GM18519 (cell line): ENCODE data around the gene ELMO2.
"Not testable (repeated sequence)": the region's sequence is repeated elsewhere in the genome, so short reads cannot be mapped to it uniquely, and the experiment has no call there.

Source experiments
- ATAC-seq: cut with Tn5 transposase; IDR thresholded peaks from one replicate; pipeline ENCODE4 v1.9.1; 2021; ENCODE audit warnings: mild to moderate bottlenecking, moderate library complexity; ENCODE audit not compliant: unreplicated experiment, low FRiP score

ELMO2 gene

DNA sequence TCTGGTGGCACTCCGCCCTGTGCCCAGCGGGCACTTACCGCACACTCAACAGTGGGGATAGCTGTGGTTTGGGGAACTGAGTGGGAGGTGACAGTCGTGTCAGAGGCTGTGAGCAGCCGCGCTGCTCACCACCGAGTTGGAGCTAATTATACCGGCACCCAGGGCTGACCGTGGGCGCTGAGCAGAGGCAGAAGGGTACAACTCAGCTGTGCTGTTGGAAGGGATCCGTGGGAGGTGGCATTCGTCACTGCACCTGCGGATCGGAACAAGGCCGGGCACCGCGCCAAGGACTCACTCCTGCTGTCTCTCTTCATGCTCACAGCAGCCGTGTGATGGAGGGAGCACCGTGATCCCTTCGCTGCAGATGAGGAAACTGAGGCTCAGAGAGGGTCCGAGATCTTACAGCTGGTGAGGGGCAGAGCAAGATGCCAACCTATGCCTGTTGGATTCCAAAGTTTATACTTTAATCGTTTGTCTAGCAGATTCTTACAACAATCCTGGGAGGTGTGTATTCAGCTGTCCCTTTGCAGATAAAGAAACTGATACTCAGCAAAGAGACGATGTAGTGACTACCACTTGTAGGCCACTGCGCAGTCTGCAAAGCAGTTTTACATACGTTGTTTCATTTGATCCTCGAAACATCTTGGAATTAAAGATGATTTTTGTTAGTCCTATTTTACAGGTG is 713 bp upstream of the ELMO2 start:
- peak; percentile 29 for ATAC-seq

DNA sequence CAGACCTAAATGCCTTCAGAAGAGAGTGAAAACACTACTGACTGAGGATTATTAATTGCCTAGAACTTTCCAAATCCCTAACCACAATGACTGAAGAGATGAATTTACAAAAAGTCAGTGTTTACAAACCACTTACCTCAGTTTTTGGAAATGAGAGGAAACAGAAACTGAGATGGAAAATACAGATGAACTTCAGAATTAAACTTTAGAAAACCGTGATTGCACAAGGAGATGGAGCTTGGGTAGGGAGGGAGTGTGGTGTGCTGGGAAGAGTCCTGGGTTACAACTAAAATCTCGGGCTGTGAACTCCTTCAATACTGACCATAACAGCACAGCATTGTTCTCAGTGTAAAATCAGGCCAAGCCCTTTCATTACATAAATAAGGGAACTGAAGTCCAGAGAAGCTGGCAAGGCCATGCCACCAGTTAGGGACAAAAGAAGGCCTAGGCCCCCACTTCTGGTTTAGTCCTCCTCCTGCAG is 4.0 kb downstream of the ELMO2 start:
- ATAC-seq: no peak

- no peak for ATAC-seq
These were observed 4.9 kb downstream of the ELMO2 start for GRCh38 chr20:46401478-46401860.

DNA sequence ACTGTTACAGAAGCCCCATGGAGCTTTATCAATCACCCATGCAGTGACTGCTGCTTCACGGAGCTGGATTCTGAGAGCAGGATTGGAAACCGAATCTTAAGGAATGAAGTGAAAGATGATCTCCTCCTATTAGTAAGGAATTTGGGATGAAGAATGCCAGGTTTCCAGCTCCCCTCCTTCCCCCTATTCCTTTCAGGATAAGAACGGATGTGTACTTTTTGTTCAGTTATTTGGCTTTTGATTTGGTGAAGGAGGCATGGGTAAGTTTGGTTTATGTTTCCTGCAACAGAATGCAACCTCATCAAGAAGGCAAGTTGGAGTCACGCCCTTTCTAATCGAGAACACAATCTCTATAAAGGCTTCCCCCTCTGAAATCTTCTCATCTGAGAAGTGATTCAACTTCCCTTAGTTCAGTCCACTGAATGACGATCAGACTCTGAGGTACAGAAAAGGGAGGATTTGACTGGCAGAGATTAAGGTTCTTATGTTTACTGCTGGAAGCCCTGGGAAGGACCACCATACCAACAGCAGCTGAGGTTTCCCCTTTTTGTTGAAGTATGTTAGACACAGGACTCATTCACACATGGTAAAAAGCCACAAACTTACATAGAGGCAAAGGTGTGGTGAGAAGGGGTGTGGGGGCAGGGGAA is 5.5 kb downstream of the ELMO2 start:
- no peak for ATAC-seq

DNA sequence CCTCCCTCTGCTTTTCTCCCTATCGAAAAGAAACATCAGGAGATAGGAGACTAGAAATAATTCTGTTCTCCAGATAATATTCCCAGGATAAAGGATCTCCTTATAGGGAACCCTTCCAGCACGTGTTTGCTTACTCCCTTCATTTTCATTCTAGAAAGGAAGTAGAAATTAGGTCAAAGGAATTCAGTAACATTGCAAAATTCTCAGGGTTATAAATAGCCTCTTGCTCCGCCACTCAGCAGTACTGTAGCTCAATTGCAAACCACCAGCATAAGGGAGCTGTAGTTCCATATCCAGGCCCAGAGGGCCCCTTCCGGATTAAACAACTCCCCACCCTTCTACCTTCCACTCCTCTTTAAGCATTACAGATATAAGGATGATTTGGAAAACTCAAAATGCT is 6.2 kb downstream of the ELMO2 start:
- no peak for ATAC-seq

GRCh38 chr20:46399401-46399800 is 7.0 kb downstream of the ELMO2 start:
- ATAC-seq: no peak

GRCh38 chr20:46398963-46399362 is 7.5 kb downstream of the ELMO2 start:
- no peak for ATAC-seq

- no peak for ATAC-seq
These were observed 10.2 kb downstream of the ELMO2 start for GRCh38 chr20:46396052-46396740.

DNA sequence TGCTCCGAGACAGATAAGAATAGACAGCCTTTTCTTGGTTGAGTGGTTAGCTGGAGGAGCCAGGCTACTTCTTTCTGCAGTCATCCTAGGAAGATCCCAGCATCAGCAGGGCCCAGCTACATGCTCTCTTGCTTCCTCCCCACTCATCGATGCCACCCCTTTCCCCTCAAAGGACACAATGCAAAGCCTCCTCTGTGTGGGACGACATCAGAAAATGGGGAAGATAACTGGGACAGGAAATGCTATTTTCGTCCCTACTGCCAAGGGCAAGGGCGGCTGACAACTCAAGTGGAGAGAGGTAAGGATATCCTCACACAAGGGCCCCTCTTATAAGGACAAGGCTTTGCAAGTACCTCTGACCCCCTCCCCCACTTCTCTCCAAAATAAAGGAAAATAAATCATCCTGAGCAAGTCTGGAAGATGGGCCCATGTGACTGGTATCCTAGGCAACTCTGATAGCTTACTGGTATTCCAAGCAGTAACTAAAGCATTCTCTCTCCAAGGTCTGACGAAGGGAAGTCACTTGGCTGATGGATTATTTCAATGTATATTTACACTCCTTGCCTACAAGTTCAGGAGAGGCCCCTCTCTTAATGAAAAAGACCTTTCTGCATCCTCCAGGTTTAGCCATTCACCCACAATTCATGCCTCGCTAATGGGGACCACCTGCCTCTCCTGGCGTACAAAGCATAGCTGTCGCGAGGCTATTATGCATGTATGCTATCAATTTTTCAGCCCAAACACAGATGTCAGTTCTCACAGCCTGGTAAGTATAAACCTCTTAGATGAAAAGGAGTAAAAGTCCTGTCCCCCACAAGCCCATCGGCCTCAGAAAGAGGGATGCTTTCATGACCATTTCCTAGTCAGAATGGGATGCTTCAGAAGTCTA is 11.3 kb downstream of the ELMO2 start:
- ATAC-seq: no peak

DNA sequence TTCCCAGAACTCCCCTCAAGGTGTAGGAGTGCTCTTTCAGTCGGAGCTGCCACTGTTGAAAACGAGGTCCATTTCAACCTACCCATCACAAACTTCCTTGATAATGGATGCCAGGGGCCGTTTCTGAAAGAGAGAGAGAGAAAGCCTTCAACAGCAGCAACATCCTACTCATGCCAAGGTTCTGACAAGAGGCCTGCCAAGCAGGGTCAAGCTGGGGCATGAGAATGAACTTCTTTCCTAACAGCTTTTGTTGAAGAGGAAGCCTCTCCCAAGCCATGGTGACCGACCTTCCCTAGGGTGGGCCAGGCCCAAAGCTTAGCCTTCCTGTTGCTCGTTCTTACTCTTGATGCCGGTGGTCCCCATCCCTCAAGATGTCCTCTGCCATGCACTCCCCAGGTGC is 12.4 kb downstream of the ELMO2 start:
- no peak for ATAC-seq

DNA sequence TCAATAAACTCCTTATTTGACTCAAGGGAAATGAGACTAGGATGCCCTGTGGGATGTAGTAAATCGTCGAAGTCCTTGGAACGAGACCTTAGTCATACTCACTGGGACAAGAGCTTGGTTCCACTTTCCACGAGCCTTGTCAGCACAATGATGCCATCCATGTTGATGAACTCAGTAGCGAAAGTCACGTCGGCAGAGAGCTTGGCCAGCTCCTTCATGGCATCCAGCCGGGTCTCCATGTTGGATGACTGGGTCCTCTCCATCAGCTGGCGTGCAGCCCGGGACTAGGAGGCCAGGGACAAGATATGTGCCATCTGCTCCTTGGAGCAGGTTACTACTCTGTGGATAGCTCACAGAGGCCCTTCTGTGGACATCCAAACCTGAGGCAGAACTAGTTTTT is 17.5 kb downstream of the ELMO2 start:
- no peak for ATAC-seq

DNA sequence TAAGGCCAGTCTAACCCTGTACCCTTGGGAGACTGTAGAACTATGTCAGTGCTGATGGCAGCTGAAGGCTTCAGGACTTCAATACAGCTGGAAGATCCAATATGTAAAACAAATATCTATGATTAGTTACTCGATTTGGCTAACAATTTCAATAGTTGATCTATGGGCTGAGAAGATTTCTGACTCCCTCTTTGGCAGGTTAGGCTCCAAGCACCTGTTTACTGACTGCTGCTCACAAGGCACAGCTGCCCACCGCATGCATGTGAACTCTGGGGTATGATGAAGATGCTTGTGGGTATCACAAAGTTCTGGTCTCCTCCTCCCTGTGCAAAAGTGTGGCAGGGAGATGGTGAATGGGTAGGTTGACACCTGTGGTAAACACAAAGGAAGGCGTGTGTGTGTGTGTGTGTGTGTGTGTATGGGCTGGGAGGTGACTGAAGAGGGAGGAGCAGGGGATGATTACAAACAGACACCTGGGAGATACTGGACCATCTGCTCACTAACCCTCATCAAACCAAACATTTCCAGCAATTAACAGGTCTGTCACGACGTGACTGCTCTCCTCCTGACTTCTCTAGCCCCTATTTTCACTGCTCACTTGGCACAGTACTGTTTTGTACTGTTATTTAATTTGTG is 18.1 kb downstream of the ELMO2 start:
- ATAC-seq: no peak

DNA sequence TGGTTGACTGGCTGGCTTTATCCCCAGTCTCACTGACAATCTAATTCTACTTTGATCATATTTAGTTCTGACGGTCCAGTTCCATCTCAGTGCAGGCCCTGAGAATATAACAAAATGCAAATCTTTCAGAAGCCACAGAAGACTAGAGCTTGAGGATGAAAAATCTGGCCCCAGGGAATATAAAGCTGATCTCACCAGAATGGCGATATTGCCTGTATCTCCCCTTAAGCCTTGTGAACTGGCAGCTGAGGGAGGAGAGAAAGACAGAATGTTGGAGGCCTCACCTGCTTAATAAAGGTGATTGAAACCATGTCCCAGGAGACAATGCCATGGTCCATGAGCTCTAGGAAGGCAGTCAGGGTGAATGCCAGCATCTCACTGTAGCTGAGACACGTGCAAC is 19.4 kb downstream of the ELMO2 start:
- not testable (repeated sequence) for ATAC-seq

- ATAC-seq: no peak
These were observed 27.9 kb downstream of the ELMO2 start for GRCh38 chr20:46378412-46379009.

DNA sequence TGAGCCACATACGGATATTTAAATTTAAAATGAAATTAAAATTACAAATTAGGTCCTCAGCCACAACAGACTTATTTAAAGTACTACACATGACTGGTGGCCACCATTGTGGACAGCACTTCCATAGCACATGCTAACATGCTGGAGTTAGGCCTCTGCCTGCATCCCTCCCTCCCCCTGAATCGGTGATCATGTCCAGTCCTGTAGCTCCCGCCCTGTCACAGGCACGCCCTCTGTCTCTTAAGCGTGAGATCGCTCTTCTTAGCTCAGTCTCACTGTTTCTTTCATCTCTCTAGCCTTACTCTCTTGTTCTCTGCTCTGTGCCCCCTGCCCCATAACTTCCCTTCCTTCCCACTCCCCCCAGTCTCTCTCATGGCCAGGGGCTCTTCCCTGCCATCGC is 28.9 kb downstream of the ELMO2 start:
- ATAC-seq: no peak

DNA sequence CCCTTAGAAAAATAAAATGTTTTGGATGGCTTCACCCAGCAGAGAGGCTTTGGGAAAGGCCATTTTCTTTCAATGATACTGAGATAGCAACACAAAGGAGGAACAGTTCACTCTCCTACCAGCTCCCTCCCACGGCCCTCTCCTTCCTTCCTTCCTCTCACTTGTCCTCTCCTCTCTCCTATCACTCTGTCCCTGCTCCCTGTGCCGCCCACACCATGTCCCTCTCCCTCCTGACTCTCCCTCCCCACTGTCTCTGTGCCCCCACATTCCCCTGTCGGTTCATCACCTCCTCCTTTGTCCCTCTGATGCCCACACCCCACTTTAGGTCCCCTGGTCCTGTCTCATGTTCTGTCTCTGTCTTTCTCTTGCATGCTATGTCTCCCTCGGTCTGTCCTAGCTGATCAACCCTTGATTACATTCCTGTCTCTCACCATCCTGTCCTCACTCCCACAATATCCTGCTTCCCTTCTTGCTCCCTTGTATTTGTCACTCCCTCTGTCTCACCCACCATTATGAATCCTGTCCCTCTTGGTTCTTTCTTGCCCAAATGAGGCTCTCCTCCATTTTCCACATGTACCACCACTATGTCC is 30.1 kb downstream of the ELMO2 start:
- ATAC-seq: no peak

DNA sequence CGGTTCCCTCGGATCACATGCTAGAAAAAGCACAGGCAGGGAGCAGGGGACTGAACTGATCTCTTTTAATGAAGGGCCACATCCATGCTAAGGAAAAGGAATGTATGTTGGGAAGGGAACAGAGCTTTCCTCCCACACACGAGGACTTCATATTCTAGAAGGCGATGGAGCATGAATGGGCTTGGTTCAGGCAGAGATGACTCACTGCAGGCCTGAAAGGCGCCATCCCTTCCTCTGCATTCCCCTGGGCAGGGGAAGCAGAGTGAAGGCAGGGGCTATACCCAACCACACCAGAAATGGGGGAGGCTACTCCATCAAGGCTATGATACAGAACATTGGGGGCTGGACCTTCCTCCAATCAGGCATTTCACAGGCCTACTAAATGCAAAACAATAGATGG is 30.6 kb downstream of the ELMO2 start:
- ATAC-seq: no peak

- no peak for ATAC-seq
These were observed 32.0 kb downstream of the ELMO2 start for GRCh38 chr20:46374383-46374782.

GRCh38 chr20:46371656-46372055 is 34.8 kb downstream of the ELMO2 start:
- ATAC-seq: no peak

DNA sequence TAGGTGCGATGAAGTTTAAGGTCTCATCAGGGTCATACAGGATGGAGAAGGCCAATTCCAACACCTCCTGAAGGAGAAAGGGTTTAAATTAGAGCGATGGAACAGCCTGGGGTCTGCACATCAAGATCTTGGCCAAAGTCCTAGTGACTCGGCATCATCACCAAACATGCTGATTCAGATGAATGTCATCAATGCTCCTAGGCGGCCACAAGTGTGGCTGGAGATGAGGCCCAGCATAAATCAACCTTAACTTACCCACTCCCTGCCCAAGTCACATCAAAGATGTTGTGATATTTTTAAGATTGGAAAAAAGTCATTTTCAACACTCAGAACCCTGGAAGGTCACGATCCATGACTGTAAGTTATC is 37.5 kb downstream of the ELMO2 start:
- ATAC-seq: no peak
